Activated CD8-positive, alpha-beta memory T cell treated with anti-CD3 and anti-CD28 coated beads for 1 hour (primary cell): ENCODE measurements around the gene CNTNAP2.
"Not testable (repeated sequence)": the region's sequence is repeated elsewhere in the genome, so short reads cannot be mapped to it uniquely, and the experiment has no call there.

Source experiments
- DNase-seq, 2 donors: peaks; one replicate each; pipeline ENCODE4 v3.0.0-alpha.2; 2020; ENCODE audit warnings: low read depth in 1 of 2; ENCODE audit errors: extremely low read depth in 1 of 2

CNTNAP2 gene

GRCh38 chr7:146146831-146147486 lies 30.4 kb downstream of the CNTNAP2 start:
- no peak for DNase-seq

GRCh38 chr7:146150153-146150552 lies 33.6 kb downstream of the CNTNAP2 start:
- no peak for DNase-seq

- DNase-seq = no peak
These were observed 55.5 kb downstream of the CNTNAP2 start for GRCh38 chr7:146172112-146172511.

GRCh38 chr7:146175716-146176115 lies 59.1 kb downstream of the CNTNAP2 start:
- no peak for DNase-seq

GRCh38 chr7:146176860-146177259 lies 60.3 kb downstream of the CNTNAP2 start:
- DNase-seq = no peak

- DNase-seq = no peak
These were observed 60.7 kb downstream of the CNTNAP2 start for GRCh38 chr7:146177301-146177700.

- no peak for DNase-seq
These were observed 69.2 kb downstream of the CNTNAP2 start for GRCh38 chr7:146185844-146186243.

DNA sequence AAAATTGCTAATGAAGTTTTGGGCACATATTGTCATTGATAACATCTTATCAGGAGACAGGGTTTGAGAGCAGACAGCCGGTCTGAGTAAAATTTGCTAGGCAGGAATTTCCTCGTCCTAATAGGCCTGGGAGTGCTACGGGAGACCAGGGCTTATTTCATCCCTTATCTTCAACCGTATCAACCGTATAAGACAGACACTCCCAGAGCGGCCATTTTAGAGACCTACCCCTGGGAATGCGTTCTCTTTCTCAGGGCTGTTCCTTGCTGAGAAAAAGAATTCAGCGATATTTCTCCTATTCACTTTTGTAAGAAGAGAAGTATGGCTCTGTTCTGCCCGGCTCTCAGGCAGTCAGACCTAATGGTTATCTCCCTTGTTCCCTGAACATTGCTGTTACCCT lies 74.8 kb downstream of the CNTNAP2 start:
- DNase-seq = not testable (repeated sequence)

- no peak for DNase-seq
These were observed 85.3 kb downstream of the CNTNAP2 start for GRCh38 chr7:146201945-146202344.

DNA sequence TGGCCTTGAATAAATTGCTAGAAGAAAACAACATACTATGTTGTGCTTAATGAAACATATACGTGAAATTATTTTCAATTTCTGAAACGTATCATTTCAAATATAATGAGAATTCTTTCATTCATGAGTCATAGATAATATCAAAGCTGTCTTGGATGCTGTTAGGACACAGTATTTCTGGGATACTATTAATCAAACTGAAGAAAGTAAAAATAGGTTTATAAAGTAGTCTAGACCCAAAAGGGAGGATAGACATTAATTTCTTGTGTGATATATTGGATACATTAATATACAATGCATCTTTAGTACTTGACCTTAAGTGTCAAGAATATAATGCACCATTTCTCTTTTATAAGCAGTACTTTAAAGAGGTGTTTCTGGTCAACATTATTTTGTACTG lies 89.7 kb downstream of the CNTNAP2 start:
- no peak for DNase-seq

DNA sequence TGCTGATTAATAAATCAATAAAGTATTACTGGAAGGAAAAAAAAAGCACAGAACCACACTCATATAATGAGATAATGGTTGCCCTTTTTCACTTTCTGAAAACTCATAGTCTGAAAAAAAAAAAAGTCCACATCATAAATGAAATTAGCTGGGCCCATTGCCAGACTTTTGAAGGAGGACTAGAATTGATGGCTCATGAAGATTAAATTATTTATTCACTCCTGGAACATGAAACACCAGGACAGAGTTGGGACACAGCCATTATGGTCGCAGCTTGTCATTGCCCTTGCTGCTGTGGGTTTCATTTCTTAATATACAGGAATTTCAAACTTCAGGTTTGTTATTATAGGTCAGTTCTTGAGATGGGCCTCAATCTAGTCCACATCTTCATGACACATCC lies 91.9 kb downstream of the CNTNAP2 start:
- no peak for DNase-seq

GRCh38 chr7:146214842-146215241 lies 98.2 kb downstream of the CNTNAP2 start:
- DNase-seq = no peak

- no peak for DNase-seq
These were observed 99.9 kb downstream of the CNTNAP2 start for GRCh38 chr7:146216396-146217041.

- no peak for DNase-seq
These were observed 107.2 kb downstream of the CNTNAP2 start for GRCh38 chr7:146223851-146224250.

- DNase-seq = no peak
These were observed 116.0 kb downstream of the CNTNAP2 start for GRCh38 chr7:146232604-146233003.

- DNase-seq = no peak
These were observed 118.6 kb downstream of the CNTNAP2 start for GRCh38 chr7:146235195-146235594.

- DNase-seq = no peak
These were observed 126.1 kb downstream of the CNTNAP2 start for GRCh38 chr7:146242661-146243060.

DNA sequence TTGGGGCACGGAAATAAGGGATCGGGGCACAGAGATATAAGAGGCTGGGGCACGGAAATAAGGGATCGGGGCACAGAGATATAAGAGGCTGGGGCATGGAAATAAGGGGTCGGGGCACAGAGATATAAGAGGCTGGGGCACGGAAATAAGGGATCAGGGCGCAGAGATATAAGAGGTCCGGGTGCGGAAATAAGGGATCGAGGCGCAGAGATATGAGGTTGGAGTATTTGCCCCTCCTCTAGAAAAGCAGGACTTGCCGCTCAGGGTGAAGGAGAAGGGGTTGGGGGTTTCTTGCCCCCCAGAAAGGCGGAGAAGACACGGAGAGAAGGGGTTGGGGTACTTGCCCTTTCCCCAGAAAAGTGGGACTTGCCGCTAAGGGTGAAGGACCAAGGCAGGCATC lies 131.4 kb downstream of the CNTNAP2 start:
- not testable (repeated sequence) for DNase-seq

DNA sequence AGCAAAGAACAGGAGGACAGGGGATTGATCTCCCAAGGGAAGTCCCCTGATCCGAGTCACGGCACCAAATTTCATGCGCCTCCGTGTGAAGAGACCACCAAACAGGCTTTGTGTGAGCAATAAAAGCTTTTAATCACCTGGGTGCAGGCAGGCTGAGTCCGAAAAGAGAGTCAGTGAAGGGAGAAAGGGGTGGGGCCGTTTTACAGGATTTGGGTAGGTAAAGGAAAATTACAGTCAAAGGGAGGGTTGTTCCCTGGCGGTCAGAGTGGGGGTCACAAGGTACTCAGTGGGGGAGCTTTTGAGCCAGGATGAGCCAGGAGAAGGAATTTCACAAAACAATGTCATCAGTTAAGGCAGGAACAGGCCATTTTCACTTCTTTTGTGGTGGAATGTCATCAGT lies 132.1 kb downstream of the CNTNAP2 start:
- DNase-seq = not testable (repeated sequence)

DNA sequence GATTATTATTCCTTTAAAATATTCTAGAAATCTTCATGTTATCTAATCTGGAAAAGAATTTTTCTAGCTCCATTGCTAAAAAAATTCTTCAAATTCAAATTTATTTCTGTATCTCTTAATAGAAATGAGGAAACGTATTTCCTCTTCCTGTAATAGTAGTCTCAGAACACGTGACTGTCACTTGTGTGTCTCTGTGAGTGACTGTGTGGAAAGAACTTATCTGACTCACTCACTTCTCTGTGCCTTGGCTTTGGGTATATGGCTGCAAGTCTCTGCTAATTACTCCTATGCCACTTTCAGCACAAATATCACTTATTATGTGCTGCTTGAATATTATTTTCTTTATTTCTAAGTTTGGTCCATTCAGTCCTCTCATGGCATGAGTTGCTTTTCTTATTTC lies 132.7 kb downstream of the CNTNAP2 start:
- no peak for DNase-seq

GRCh38 chr7:146255609-146256008 lies 139.0 kb downstream of the CNTNAP2 start:
- no peak for DNase-seq

GRCh38 chr7:146262527-146262926 lies 145.9 kb downstream of the CNTNAP2 start:
- no peak for DNase-seq

DNA sequence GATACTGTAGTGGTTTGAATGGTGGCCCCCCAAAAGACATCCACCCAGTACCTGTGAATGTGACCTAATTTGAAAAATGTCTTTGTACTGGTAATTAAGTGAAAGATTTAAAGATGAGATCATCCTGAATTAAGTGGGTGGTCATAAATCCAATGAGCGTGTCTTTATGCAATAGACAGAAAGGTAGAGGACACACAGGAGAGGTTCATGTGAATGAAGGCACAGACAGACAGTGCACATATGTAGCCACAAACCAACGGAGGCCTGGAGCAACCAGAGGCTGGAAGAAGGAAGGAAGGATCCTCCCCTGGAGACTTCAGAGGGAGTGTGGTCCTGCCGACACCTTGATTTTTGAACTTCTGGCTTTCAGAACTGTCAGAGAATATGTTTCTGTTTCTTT lies 160.3 kb downstream of the CNTNAP2 start:
- no peak for DNase-seq
